ENCODE measurements around the gene DYNLT2B. TPM values are rescaled to one million over a fixed set of nuclear protein-coding genes. Genes with fewer than 3 reads are reported as not detected.
"Not testable (repeated sequence)": the region's sequence is repeated elsewhere in the genome, so short reads cannot be mapped to it uniquely, and the experiment has no call there.

DYNLT2B gene
- total and polyA plus RNA-seq, 4 donors, result 2.5 to 22.4 (median 13.7) TPM

- no peak overlapping the region for H3K27ac ChIP-seq (ENCODE audit: low read depth in 1 of 2, low read length in 1 of 2)
- no peak overlapping the region for H3K9ac ChIP-seq (ENCODE audit: insufficient read depth in 1 of 2, low read length in 2 of 2)
- peaks cover 0 to 4% (median 2%) of the 10 kb centered on the region in 3 donors for H3K27me3 ChIP-seq (ENCODE audit: control insufficient read depth in 3 of 3, insufficient read depth in 3 of 3, low read length in 2 of 3)
- no peaks in the 10 kb centered on the region for H3K9me3 ChIP-seq (ENCODE audit: control insufficient read depth in 4 of 4, insufficient read depth in 3 of 4, low read length in 3 of 4)
- H3K4me3 ChIP-seq, result no peak overlapping the region
- no peak for TF ChIP-seq CTCF (IDR thresholded peaks at IDR 0.05; ENCODE audit: control extremely low read depth, extremely low read depth)
- H3K36me3 ChIP-seq (ENCODE audit: control insufficient read depth in 4 of 4, insufficient read depth in 4 of 4, low read length in 4 of 4), result no peaks in the 10 kb centered on the region
- H3K4me1 ChIP-seq (ENCODE audit: control insufficient read depth in 5 of 5, insufficient read depth in 5 of 5, low read length in 5 of 5), result peaks cover 0 to 2% (median 0%) of the 10 kb centered on the region in 5 donors
- DNase-seq, result peak; percentile 79 to 87 (median 83)
- ATAC-seq (ENCODE audit: insufficient read depth, low FRiP score), result no peak
- 69 to 71% methylated on average over 11 of the region's 11 CpGs for WGBS, 2 donors
These were observed 5.7 kb upstream of the DYNLT2B start for GRCh38 chr3:196323691-196324090.

- Histone ChIP-seq H3K27me3 (ENCODE audit: control insufficient read depth in 3 of 3, insufficient read depth in 3 of 3, low read length in 2 of 3) (peaks cover 0 to 4% (median 2%) of the 10 kb centered on the region in 3 donors), H3K4me3 (no peak overlapping the region), H3K9me3 (ENCODE audit: control insufficient read depth in 4 of 4, insufficient read depth in 3 of 4, low read length in 3 of 4) (no peaks in the 10 kb centered on the region), H3K9ac (ENCODE audit: insufficient read depth in 1 of 2, low read length in 2 of 2) (no peak overlapping the region), H3K4me1 (ENCODE audit: control insufficient read depth in 5 of 5, insufficient read depth in 5 of 5, low read length in 5 of 5) (peaks cover 0 to 2% (median 0%) of the 10 kb centered on the region in 5 donors), H3K27ac (ENCODE audit: low read depth in 1 of 2, low read length in 1 of 2) (no peak overlapping the region), H3K36me3 (ENCODE audit: control insufficient read depth in 4 of 4, insufficient read depth in 4 of 4, low read length in 4 of 4) (no peaks in the 10 kb centered on the region)
- DNase-seq, result no peak
- ATAC-seq (ENCODE audit: insufficient read depth, low FRiP score), result no peak
- TF ChIP-seq CTCF (IDR thresholded peaks at IDR 0.05; ENCODE audit: control extremely low read depth, extremely low read depth), result no peak
- 94 to 95% methylated on average over 4 of the region's 4 CpGs for WGBS, 2 donors
These were observed 5.0 kb upstream of the DYNLT2B start for GRCh38 chr3:196323016-196323415.

GRCh38 chr3:196321162-196321561, 3.1 kb upstream of the DYNLT2B start:
- Histone ChIP-seq H3K4me3 (no peak overlapping the region), H3K4me1 (ENCODE audit: control insufficient read depth in 5 of 5, insufficient read depth in 5 of 5, low read length in 5 of 5) (peaks cover 0 to 5% (median 2%) of the 10 kb centered on the region in 5 donors), H3K9me3 (ENCODE audit: control insufficient read depth in 4 of 4, insufficient read depth in 3 of 4, low read length in 3 of 4) (no peaks in the 10 kb centered on the region), H3K27me3 (ENCODE audit: control insufficient read depth in 3 of 3, insufficient read depth in 3 of 3, low read length in 2 of 3) (no peaks in the 10 kb centered on the region), H3K36me3 (ENCODE audit: control insufficient read depth in 4 of 4, insufficient read depth in 4 of 4, low read length in 4 of 4) (no peaks in the 10 kb centered on the region), H3K27ac (ENCODE audit: low read depth in 1 of 2, low read length in 1 of 2) (no peak overlapping the region), H3K9ac (ENCODE audit: insufficient read depth in 1 of 2, low read length in 2 of 2) (no peak overlapping the region)
- no peak for ATAC-seq (ENCODE audit: insufficient read depth, low FRiP score)
- WGBS, 2 donors, result 56 to 74% methylated on average over 11 of the region's 11 CpGs
- DNase-seq, result no peak
- no peak for TF ChIP-seq CTCF (IDR thresholded peaks at IDR 0.05; ENCODE audit: control extremely low read depth, extremely low read depth)

GRCh38 chr3:196320137-196320536, 2.1 kb upstream of the DYNLT2B start:
- DNase-seq (no peak), ATAC-seq (ENCODE audit: insufficient read depth, low FRiP score) (no peak)
- H3K27me3 ChIP-seq (ENCODE audit: control insufficient read depth in 3 of 3, insufficient read depth in 3 of 3, low read length in 2 of 3), result no peaks in the 10 kb centered on the region
- no peaks in the 10 kb centered on the region for H3K9me3 ChIP-seq (ENCODE audit: control insufficient read depth in 4 of 4, insufficient read depth in 3 of 4, low read length in 3 of 4)
- 82 to 91% methylated on average over 3 of the region's 3 CpGs for WGBS, 2 donors
- TF ChIP-seq CTCF (IDR thresholded peaks at IDR 0.05; ENCODE audit: control extremely low read depth, extremely low read depth), result no peak
- H3K36me3 ChIP-seq (ENCODE audit: control insufficient read depth in 4 of 4, insufficient read depth in 4 of 4, low read length in 4 of 4), result peaks cover 0 to 1% (median 0%) of the 10 kb centered on the region in 4 donors
- peaks cover 0 to 5% (median 2%) of the 10 kb centered on the region in 5 donors for H3K4me1 ChIP-seq (ENCODE audit: control insufficient read depth in 5 of 5, insufficient read depth in 5 of 5, low read length in 5 of 5)
- no peak overlapping the region for H3K9ac ChIP-seq (ENCODE audit: insufficient read depth in 1 of 2, low read length in 2 of 2)
- no peak overlapping the region for H3K27ac ChIP-seq (ENCODE audit: low read depth in 1 of 2, low read length in 1 of 2)
- H3K4me3 ChIP-seq, result no peak overlapping the region

GRCh38 chr3:196316799-196317686, 997 bp downstream of the DYNLT2B start:
- Histone ChIP-seq H3K27ac (ENCODE audit: low read depth in 1 of 2, low read length in 1 of 2) (peak overlapping the region; percentile 78 to 93), H3K4me3 (peak overlapping the region; percentile 54), H3K9ac (ENCODE audit: insufficient read depth in 1 of 2, low read length in 2 of 2) (peak overlapping the region; percentile 90)
- ATAC-seq (ENCODE audit: insufficient read depth, low FRiP score); H3K36me3 ChIP-seq (ENCODE audit: control insufficient read depth in 4 of 4, insufficient read depth in 4 of 4, low read length in 4 of 4); H3K4me1 ChIP-seq (ENCODE audit: control insufficient read depth in 5 of 5, insufficient read depth in 5 of 5, low read length in 5 of 5); H3K9me3 ChIP-seq (ENCODE audit: control insufficient read depth in 4 of 4, insufficient read depth in 3 of 4, low read length in 3 of 4); H3K27me3 ChIP-seq (ENCODE audit: control insufficient read depth in 3 of 3, insufficient read depth in 3 of 3, low read length in 2 of 3): not testable (repeated sequence)
- DNase-seq, result peak in 2 of 3 donors; percentile 23 to 81
- WGBS, 2 donors, result 14% methylated on average over 15 to 17 of the region's 17 CpGs
